Effector memory CD4-positive, alpha-beta T cell (primary cell): ENCODE measurements around the gene OR5H14.
"Not testable (repeated sequence)": the region's sequence is repeated elsewhere in the genome, so short reads cannot be mapped to it uniquely, and the experiment has no call there.

Source experiments
- DNase-seq, 3 donors: peaks; one replicate each; pipeline ENCODE4 v3.0.0-alpha.2; 2020
- H3K27ac ChIP-seq: 2 replicates; pipeline ENCODE4 v1.7.0; 2013; ENCODE audit warnings: mild to moderate bottlenecking, low read length, moderate library complexity; ENCODE audit not compliant: insufficient read depth, poor library complexity, severe bottlenecking
- H3K27me3 ChIP-seq: replicated peaks from 2 replicates; pipeline ENCODE4 v1.7.0; 2013; ENCODE audit warnings: mild to moderate bottlenecking, low read length; ENCODE audit not compliant: insufficient read depth, control insufficient read depth, poor library complexity, severe bottlenecking
- H3K36me3 ChIP-seq: 2 replicates; pipeline ENCODE4 v1.7.0; 2013; ENCODE audit warnings: mild to moderate bottlenecking, low read length, moderate library complexity; ENCODE audit not compliant: control insufficient read depth, insufficient read depth
- H3K4me1 ChIP-seq: 2 replicates; pipeline ENCODE4 v1.7.0; 2013; ENCODE audit warnings: low read length, mild to moderate bottlenecking; ENCODE audit not compliant: control insufficient read depth, insufficient read depth, poor library complexity, severe bottlenecking
- H3K4me3 ChIP-seq: 2 replicates; pipeline ENCODE4 v1.7.0; 2013; ENCODE audit warnings: low read length, low read depth, mild to moderate bottlenecking; ENCODE audit not compliant: insufficient read depth, poor library complexity, severe bottlenecking
- H3K9me3 ChIP-seq: 2 replicates; pipeline ENCODE4 v1.7.0; 2013; ENCODE audit warnings: mild to moderate bottlenecking, low read length, moderate library complexity; ENCODE audit not compliant: control insufficient read depth

OR5H14 gene

GRCh38 chr3:98188545-98188944 lies 41.3 kb downstream of the OR5H14 start:
- Histone ChIP-seq H3K9me3 (no peaks in the 10 kb centered on the region), H3K27ac (no peak overlapping the region), H3K4me3 (no peak overlapping the region), H3K4me1 (no peaks in the 10 kb centered on the region), H3K36me3 (no peaks in the 10 kb centered on the region), H3K27me3 (no peaks in the 10 kb centered on the region)
- no peak for DNase-seq

GRCh38 chr3:98190911-98191310 lies 43.6 kb downstream of the OR5H14 start:
- not testable (repeated sequence) for H3K9me3 ChIP-seq, DNase-seq, H3K27ac ChIP-seq, H3K4me1 ChIP-seq, H3K36me3 ChIP-seq, H3K4me3 ChIP-seq, H3K27me3 ChIP-seq

GRCh38 chr3:98196293-98196692 lies 49.0 kb downstream of the OR5H14 start:
- H3K4me3 ChIP-seq, H3K4me1 ChIP-seq, H3K36me3 ChIP-seq, H3K9me3 ChIP-seq, H3K27me3 ChIP-seq, H3K27ac ChIP-seq, DNase-seq: not testable (repeated sequence)

GRCh38 chr3:98199020-98199419 lies 51.7 kb downstream of the OR5H14 start:
- DNase-seq = no peak
- no peaks in the 10 kb centered on the region for H3K27me3 ChIP-seq
- no peak overlapping the region for H3K27ac ChIP-seq
- no peaks in the 10 kb centered on the region for H3K36me3 ChIP-seq
- H3K4me1 ChIP-seq = no peaks in the 10 kb centered on the region
- no peaks in the 10 kb centered on the region for H3K9me3 ChIP-seq
- H3K4me3 ChIP-seq = no peak overlapping the region
